Measurements from ENCODE around the gene CACHD1. TPM values are rescaled to one million over a fixed set of nuclear protein-coding genes. Genes with fewer than 3 reads are reported as not detected.

The CACHD1 gene
- polyA plus RNA-seq, 2 of the 4 experiments (the other 2 are of a cell fraction), result 0.72 to 1.6 TPM

DNA sequence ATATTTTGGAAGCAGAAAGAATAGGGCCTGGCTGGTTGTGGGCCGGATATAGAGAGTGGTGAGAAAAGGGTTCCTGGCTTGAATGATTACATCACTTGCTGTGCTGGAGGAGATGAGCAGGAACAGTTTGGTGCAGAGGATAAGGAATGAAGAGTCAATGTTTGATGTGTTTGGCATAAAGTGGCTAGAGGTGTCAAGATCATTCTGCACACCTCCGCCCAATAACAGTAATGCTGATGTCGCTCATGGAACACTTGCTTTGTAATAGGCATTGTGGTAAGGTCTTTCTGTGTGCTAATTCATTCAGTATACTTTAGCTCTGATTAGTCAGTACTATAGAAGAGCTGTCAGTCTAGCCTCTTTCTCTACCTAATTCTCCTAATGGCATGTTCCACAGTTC is 226.9 kb downstream of the CACHD1 start:
- FAIRE-seq, result no peak
- WGBS (ENCODE audit: missing lambda C conversion rate), result 88% methylated on average over 3 of the region's 3 CpGs
- no peak for ATAC-seq

DNA sequence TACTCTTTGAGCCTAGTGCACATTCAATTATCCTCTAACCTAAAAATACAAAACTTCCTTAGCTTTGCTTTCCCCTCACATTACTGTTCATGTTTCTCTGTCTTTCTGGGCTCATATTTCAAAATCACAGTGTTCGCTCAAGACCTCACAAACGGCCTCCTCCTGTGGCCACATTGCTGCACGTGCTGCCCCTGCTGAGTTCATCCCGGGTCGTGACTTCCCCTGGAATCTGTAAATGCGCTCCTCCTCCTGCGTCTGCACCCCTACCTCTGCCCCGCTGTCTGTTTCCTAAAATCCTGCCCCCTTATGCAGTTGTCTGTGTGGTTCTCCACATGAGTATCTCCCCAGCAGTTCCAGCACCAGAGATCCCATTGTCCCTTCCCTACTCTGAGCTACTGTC is 229.4 kb downstream of the CACHD1 start:
- no peak for FAIRE-seq
- ChIA-PET CTCF (no interaction called here), POLR2A (no interaction called here)
- 83% methylated on average over 8 of the region's 8 CpGs for WGBS (ENCODE audit: missing lambda C conversion rate)
- DNase-seq (ENCODE audit: low read depth in 1 of 2, low spot score in 1 of 2), result no peak
- ATAC-seq, result no peak
- H3K27ac ChIP-seq, result no peak overlapping the region
- no peaks in the 10 kb centered on the region for H3K4me1 ChIP-seq
- H3K4me2 ChIP-seq, result no peak overlapping the region
- no peaks in the 10 kb centered on the region for H3K9me3 ChIP-seq
- TF ChIP-seq MAZ (IDR thresholded peaks at IDR 0.05; ENCODE audit: borderline replicate concordance, low read depth, low read length) (no peak), CBX8 (IDR thresholded peaks at IDR 0.05) (no peak), FOSB (CRISPR knock-in tag; IDR thresholded peaks at IDR 0.05) (no peak), HOXB5 (CRISPR knock-in tag; IDR thresholded peaks at IDR 0.05) (no peak), FOSL2 (IDR thresholded peaks at IDR 0.05) (no peak), FOSL2 (CRISPR knock-in tag; IDR thresholded peaks at IDR 0.05) (no peak), CBX2 (IDR thresholded peaks at IDR 0.05; ENCODE audit: borderline replicate concordance, low read depth) (no peak), EHF (CRISPR knock-in tag; IDR thresholded peaks at IDR 0.05) (no peak), PHF8 (IDR thresholded peaks at IDR 0.05; ENCODE audit: borderline replicate concordance, low read depth) (no peak)
- TF ChIP-seq, protein P1, sequence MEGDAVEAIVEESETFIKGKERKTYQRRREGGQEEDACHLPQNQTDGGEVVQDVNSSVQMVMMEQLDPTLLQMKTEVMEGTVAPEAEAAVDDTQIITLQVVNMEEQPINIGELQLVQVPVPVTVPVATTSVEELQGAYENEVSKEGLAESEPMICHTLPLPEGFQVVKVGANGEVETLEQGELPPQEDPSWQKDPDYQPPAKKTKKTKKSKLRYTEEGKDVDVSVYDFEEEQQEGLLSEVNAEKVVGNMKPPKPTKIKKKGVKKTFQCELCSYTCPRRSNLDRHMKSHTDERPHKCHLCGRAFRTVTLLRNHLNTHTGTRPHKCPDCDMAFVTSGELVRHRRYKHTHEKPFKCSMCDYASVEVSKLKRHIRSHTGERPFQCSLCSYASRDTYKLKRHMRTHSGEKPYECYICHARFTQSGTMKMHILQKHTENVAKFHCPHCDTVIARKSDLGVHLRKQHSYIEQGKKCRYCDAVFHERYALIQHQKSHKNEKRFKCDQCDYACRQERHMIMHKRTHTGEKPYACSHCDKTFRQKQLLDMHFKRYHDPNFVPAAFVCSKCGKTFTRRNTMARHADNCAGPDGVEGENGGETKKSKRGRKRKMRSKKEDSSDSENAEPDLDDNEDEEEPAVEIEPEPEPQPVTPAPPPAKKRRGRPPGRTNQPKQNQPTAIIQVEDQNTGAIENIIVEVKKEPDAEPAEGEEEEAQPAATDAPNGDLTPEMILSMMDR (IDR thresholded peaks at IDR 0.05), result no peak
- H3K4me3 ChIP-seq, result no peak overlapping the region

More for the DNA sequence above, 226.9 kb downstream of the CACHD1 start:
- H3K4me2 ChIP-seq, result no peak overlapping the region
- H3K9me3 ChIP-seq, result no peaks in the 10 kb centered on the region
- DNase-seq (ENCODE audit: low read depth in 1 of 2, low spot score in 1 of 2), result no peak
- TF ChIP-seq NR3C1 (IDR thresholded peaks at IDR 0.05) (no peak), CEBPB (IDR thresholded peaks at IDR 0.05) (no peak), HOXB5 (CRISPR knock-in tag; IDR thresholded peaks at IDR 0.05) (no peak), HOXA7 (CRISPR knock-in tag; IDR thresholded peaks at IDR 0.05) (no peak), NPAS2 (CRISPR knock-in tag; IDR thresholded peaks at IDR 0.05; ENCODE audit: borderline replicate concordance) (no peak), FOSL2 (IDR thresholded peaks at IDR 0.05) (no peak), FOSL2 (CRISPR knock-in tag; IDR thresholded peaks at IDR 0.05) (no peak), PHF8 (IDR thresholded peaks at IDR 0.05; ENCODE audit: borderline replicate concordance, low read depth) (no peak), SMC3 (IDR thresholded peaks at IDR 0.05) (no peak), POLR2A (IDR thresholded peaks at IDR 0.05; ENCODE audit: low read length) (no peak)
- TF ChIP-seq, protein P2, sequence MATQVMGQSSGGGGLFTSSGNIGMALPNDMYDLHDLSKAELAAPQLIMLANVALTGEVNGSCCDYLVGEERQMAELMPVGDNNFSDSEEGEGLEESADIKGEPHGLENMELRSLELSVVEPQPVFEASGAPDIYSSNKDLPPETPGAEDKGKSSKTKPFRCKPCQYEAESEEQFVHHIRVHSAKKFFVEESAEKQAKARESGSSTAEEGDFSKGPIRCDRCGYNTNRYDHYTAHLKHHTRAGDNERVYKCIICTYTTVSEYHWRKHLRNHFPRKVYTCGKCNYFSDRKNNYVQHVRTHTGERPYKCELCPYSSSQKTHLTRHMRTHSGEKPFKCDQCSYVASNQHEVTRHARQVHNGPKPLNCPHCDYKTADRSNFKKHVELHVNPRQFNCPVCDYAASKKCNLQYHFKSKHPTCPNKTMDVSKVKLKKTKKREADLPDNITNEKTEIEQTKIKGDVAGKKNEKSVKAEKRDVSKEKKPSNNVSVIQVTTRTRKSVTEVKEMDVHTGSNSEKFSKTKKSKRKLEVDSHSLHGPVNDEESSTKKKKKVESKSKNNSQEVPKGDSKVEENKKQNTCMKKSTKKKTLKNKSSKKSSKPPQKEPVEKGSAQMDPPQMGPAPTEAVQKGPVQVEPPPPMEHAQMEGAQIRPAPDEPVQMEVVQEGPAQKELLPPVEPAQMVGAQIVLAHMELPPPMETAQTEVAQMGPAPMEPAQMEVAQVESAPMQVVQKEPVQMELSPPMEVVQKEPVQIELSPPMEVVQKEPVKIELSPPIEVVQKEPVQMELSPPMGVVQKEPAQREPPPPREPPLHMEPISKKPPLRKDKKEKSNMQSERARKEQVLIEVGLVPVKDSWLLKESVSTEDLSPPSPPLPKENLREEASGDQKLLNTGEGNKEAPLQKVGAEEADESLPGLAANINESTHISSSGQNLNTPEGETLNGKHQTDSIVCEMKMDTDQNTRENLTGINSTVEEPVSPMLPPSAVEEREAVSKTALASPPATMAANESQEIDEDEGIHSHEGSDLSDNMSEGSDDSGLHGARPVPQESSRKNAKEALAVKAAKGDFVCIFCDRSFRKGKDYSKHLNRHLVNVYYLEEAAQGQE (IDR thresholded peaks at IDR 0.05), result no peak
- TF ChIP-seq, protein P1 (IDR thresholded peaks at IDR 0.05), result no peak
- TF ChIP-seq, protein P3, sequence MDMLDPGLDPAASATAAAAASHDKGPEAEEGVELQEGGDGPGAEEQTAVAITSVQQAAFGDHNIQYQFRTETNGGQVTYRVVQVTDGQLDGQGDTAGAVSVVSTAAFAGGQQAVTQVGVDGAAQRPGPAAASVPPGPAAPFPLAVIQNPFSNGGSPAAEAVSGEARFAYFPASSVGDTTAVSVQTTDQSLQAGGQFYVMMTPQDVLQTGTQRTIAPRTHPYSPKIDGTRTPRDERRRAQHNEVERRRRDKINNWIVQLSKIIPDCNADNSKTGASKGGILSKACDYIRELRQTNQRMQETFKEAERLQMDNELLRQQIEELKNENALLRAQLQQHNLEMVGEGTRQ (IDR thresholded peaks at IDR 0.05), result no peak
- TF ChIP-seq, protein P4, sequence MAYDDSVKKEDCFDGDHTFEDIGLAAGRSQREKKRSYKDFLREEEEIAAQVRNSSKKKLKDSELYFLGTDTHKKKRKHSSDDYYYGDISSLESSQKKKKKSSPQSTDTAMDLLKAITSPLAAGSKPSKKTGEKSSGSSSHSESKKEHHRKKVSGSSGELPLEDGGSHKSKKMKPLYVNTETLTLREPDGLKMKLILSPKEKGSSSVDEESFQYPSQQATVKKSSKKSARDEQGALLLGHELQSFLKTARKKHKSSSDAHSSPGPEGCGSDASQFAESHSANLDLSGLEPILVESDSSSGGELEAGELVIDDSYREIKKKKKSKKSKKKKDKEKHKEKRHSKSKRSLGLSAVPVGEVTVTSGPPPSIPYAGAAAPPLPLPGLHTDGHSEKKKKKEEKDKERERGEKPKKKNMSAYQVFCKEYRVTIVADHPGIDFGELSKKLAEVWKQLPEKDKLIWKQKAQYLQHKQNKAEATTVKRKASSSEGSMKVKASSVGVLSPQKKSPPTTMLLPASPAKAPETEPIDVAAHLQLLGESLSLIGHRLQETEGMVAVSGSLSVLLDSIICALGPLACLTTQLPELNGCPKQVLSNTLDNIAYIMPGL (CRISPR knock-in tag; IDR thresholded peaks at IDR 0.05; ENCODE audit: borderline replicate concordance), result no peak
- ChIA-PET POLR2A (no interaction called here), CTCF (interaction anchor here (0.9 to 1.3 kb wide), 2 partner anchors 21 to 128 kb away, joined by 3 read pairs; no protein-coding TSS in a partner anchor)
- no peaks in the 10 kb centered on the region for H3K4me1 ChIP-seq
- H3K4me3 ChIP-seq, result no peak overlapping the region
- no peak overlapping the region for H3K27ac ChIP-seq
